HG03066 (cell line): ENCODE data around the gene COL2A1.
"Not testable (repeated sequence)": the region's sequence is repeated elsewhere in the genome, so short reads cannot be mapped to it uniquely, and the experiment has no call there.

ENCODE experiments used
- ATAC-seq: cut with Tn5 transposase; IDR thresholded peaks from one replicate; pipeline ENCODE4 v1.9.1; 2021; ENCODE audit warnings: low read depth; ENCODE audit not compliant: unreplicated experiment

The COL2A1 gene

GRCh38 chr12:47978598-47978873 lies 25.7 kb downstream of the COL2A1 start:
- no peak for ATAC-seq

GRCh38 chr12:47977772-47978597 lies 26.3 kb downstream of the COL2A1 start:
- ATAC-seq = no peak

- no peak for ATAC-seq
Measured at GRCh38 chr12:47977046-47977771, 27.1 kb downstream of the COL2A1 start.

GRCh38 chr12:47975816-47976215 lies 28.5 kb downstream of the COL2A1 start:
- no peak for ATAC-seq

GRCh38 chr12:47975036-47975620 lies 29.1 kb downstream of the COL2A1 start:
- ATAC-seq = no peak

- ATAC-seq = no peak
Measured at GRCh38 chr12:47973870-47974269, 30.4 kb downstream of the COL2A1 start.

- no peak for ATAC-seq
Measured at GRCh38 chr12:47972895-47973294, 31.4 kb downstream of the COL2A1 start.

GRCh38 chr12:47970843-47971242 lies 33.4 kb downstream of the COL2A1 start:
- ATAC-seq = no peak

GRCh38 chr12:47969845-47970244 lies 34.4 kb downstream of the COL2A1 start:
- no peak for ATAC-seq

GRCh38 chr12:47967461-47968321 lies 36.6 kb downstream of the COL2A1 start:
- no peak for ATAC-seq

- ATAC-seq = no peak
Measured at GRCh38 chr12:47965581-47965980, 38.7 kb downstream of the COL2A1 start.

- ATAC-seq = no peak
Measured at GRCh38 chr12:47964106-47964728, 40.1 kb downstream of the COL2A1 start.

GRCh38 chr12:47963340-47964040 lies 40.8 kb downstream of the COL2A1 start, which contains the start of gene TMEM106C:
Gene TMEM106C, plus strand, starts transcription at chr12:47963596. Its CDS starts 641 bp downstream, at chr12:47964237.
- ATAC-seq = peak; percentile 88

GRCh38 chr12:47962198-47962597 lies 42.1 kb downstream of the COL2A1 start:
- ATAC-seq = no peak

GRCh38 chr12:47957671-47958070 lies 46.6 kb downstream of the COL2A1 start:
- not testable (repeated sequence) for ATAC-seq

GRCh38 chr12:47955059-47955458 lies 49.2 kb downstream of the COL2A1 start:
- ATAC-seq = no peak

GRCh38 chr12:47954467-47955045 lies 49.7 kb downstream of the COL2A1 start:
- ATAC-seq = no peak

GRCh38 chr12:47954058-47954457 lies 50.2 kb downstream of the COL2A1 start:
- no peak for ATAC-seq

- ATAC-seq = no peak
Measured at GRCh38 chr12:47950856-47951468, 53.3 kb downstream of the COL2A1 start.
